SK-N-MC (cell line): ENCODE data around the gene CAMTA1.

ENCODE experiments used
- EZH2 ChIP-seq: fragments of 200-600 bp; sonication (generic); IDR thresholded peaks from one replicate; pipeline ENCODE4 v1.6.1; 2017; ENCODE audit warnings: antibody characterized with exemption
- FOXP2 ChIP-seq: optimal IDR thresholded peaks from 2 replicates; pipeline ENCODE3; 2011; ENCODE audit warnings: mild to moderate bottlenecking, moderate library complexity; ENCODE audit not compliant: insufficient read depth; ENCODE audit errors: extremely low read length, control extremely low read depth
- POLR2AphosphoS5 ChIP-seq: IDR thresholded peaks from 2 replicates; pipeline ENCODE4 v1.6.1; 2012; ENCODE audit warnings: mild to moderate bottlenecking, low read depth, low read length, borderline replicate concordance

DNA sequence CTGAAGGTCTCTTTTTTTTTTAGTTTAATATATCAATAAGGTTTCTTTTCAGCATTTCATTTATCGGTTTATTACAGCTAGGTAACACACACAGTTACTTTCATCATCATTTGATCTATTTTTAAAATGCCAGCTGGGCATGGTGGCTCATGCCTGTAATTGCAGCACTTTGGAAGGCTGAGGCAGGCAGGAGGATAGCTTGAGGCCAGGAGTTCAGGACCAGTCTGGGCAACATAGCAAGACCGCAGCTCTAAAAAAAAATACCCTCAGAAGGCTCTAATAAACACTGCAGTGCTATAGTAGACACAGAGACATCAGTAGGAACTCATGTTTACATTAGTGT, 937.4 kb downstream of the CAMTA1 start:
- TF ChIP-seq POLR2AphosphoS5 (no peak), EZH2 (no peak), FOXP2 (no peak)
